GM10266 (cell line): ENCODE measurements around the gene CDCA4.

ENCODE experiments used
- DNase-seq: peaks from one replicate; pipeline ENCODE4 v3.0.0; 2012; ENCODE audit errors: extremely low spot score
- CTCF ChIP-seq: IDR thresholded peaks from 2 replicates; pipeline ENCODE4 v1.5.1; 2012; ENCODE audit warnings: mild to moderate bottlenecking, low read depth; ENCODE audit not compliant: control insufficient read depth, insufficient read depth; ENCODE audit errors: missing control alignments

CDCA4 gene

DNA sequence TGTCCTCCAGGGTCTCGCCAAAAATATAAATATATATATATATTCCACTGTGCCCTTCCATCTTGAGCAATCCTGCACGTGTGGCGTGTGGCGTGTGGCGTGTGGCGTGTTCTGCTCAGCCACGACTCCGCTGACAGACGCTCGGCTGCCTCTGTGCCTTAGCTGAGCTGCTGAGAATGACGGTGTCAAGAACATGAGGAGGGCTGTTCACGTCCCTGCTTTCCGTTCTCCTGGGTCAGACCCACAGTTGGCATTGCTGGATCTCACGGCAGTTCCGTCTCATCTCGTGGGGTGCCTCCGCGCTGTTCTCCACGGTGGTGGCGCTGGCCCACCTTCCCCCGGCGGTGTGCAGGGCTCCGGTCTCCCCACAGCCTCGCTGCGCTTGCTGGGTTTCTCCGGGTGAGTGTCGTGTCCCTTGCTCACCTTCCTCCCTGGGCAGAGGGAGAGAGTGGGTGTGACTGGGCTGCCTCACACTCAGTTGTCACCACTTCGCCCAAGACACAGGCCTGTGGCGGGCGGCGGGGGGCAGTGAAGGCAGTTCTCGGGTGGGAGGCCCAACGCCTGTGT lies 34.9 kb upstream of the CDCA4 start:
- TF ChIP-seq CTCF = no peak
- no peak for DNase-seq

DNA sequence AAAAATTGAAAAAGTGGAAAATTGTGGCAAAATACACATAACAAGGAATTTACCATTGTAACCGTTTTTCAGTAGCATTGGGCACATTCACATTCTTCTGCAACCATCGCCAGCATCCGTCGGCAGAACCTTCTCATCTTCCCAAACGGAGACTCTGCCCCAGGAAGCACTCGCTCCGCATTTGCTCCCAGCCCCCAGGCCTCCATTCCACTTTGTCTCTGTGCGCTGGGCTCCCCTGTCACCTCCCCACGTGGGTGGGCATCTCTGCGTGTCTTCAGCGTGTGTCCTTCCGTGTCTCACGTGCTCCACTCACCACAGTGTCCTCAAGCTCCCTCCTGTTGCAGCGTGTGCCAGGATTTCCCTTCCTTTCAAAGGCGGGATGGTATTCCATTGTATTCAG lies 34.5 kb upstream of the CDCA4 start:
- no peak for TF ChIP-seq CTCF
- no peak for DNase-seq

DNA sequence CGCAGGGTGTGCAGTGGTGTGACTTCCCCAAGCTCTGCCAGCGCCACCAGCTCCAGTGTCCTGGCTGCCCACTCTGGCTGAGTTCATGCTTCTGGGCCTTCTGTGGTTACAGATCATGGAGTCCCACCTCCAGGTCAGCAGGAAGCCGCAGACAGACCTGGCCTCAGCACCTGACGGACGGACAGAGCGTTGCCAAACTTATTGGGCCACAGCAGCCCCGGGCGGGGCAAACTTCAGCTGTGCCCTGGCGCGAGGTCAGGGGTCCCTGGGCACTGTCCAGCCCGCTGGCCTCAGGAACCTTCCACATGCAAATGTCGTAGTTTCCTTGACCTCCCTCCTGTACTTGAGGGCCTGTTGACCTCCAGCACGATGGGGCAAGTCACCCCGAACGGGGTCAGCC lies 33.1 kb upstream of the CDCA4 start:
- DNase-seq = no peak
- no peak for TF ChIP-seq CTCF

DNA sequence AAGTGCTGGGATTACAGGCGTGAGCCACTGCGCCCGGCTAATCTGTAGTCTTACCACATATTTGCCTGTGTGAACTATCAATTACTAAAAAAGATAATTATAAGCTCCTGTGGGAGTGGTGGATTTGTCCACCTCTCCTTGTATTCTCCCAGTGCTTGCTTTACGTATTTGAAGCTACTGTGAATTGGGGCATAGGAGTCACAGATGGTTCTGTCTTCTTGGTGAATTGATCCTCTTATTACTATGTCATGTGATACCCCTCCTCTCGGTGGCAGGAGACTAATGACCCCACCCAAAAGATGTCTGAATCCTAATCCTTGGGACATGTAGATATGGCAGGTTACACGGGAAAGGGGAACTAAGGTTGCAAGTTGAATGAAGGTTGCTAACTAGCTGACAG lies 32.5 kb upstream of the CDCA4 start:
- no peak for TF ChIP-seq CTCF
- no peak for DNase-seq

DNA sequence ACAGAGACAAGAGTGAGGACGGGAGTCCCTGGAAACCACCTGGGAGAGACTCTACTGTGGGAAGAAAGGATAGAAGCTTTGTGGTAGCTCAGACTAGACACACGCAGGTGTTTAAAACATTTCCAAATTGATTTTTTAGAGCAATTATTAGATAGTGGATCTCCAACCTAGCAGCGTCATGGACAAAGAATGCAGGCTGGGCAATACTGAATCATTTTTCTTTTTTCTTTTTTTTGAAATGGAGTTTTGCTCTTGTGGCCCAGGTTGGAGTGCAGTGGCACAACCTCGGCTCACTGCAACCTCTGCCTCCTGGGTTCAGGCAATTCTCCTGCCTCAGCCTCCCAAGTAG lies 31.2 kb upstream of the CDCA4 start:
- no peak for TF ChIP-seq CTCF

DNA sequence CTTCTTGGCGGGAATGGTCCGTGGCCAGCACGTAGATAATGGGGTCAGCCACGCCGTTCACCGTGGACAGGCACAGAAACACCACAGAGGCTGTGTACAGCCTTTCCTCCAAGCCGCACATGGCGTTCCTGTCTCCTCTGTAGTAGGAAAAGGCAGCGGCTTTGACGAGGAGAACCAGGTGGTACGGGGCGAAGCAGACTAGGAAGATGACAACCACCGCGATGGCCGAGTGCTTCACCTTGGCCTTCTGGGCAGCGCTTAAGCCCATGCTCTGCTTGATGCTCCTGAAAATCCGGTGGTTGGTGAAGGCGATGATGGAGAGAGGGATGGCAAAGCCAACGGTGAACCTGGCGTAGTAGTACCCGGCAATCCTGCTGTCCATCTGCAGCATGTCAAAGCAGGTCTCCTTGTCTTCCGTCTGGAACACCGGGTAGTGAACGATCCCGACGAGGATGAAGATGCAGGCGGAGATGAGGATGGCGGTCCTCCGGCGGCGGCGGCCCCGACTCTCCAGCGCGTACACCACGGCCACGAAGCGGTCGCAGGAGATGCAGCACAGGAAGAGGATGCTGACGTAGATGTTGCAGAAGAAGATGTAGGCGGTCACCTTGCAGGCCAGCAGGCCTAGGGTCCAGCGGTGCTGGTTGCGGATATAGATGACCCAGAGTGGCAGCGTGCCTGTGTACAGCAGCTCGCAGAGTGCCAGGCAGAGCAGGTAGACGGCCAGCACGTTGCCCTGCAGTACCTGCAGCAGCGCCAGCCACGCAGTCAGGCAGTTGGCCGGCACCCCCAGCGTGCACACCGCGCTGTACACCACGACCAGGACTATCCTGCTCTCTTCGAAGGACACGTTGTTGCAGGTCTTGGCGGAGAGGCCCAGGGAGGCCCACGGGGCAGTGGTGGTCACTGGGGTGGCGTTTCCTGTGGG lies 30.6 kb upstream of the CDCA4 start:
- no peak for DNase-seq
- TF ChIP-seq CTCF = no peak

More for the DNA sequence above, 31.2 kb upstream of the CDCA4 start:
- no peak for DNase-seq

DNA sequence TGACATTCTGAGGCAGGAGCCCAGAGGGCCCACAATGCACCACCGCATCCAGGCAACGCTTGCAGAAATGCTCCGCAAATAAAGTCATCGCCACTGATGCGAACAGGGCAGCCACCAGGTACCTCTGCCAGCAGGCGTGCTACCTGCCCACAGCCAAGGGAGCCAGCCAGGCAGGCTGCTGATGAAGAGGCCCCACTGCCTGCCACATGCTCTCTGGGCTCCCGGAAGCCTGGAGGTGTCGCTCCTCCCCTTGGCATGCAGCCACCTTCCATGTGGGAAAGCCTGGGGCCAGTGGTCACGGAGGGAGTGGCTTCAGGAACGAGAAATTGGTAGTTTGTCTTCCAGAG lies 29.6 kb upstream of the CDCA4 start:
- DNase-seq = no peak
- no peak for TF ChIP-seq CTCF
